Measurements from ENCODE around the gene SPEF2.
"Not testable (repeated sequence)": the region's sequence is repeated elsewhere in the genome, so short reads cannot be mapped to it uniquely, and the experiment has no call there.

The SPEF2 gene

DNA sequence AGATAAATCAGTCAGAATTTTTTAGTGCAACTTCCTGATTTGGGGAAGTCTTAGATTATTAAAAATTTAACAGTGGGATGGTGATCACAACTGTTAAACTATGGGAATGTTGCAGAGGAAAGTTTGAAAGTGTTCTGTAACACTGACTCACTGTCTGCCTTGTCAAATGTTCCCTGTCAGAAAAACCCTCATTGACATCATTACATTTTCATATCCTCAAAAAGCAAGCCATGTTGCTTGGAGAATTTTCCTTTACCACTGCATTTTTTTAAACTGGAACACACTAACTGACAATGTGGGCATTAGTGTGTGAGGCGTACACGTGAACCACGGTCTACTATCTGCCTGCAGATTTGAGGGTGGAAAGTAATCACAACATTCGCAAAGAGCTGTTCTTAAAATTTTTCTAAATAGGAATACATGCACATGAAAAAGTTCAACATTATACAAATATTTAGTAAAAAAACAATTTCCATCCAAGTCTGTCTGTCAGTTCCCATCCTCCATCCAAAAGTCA is 210.5 kb downstream of the SPEF2 start:
- DNase-seq: no peak

DNA sequence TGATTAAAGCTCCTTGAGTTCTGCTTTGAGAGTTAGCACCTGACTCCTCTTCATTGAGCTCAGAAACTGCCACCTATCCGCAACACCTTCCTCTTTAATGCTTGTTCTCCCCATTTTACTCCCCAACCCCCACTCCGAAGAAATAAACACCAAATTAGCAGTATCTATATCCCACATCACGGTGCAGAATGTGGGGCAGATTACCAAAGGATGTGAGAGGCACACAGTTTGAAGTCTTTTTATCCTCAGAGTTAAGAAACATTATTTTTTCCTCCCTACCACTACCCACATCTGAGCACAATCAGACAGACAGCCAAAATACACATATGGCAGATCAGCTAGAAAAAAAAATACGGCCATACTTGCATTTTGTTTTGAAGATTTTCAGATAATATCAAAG is 212.9 kb downstream of the SPEF2 start:
- no peak for DNase-seq

DNA sequence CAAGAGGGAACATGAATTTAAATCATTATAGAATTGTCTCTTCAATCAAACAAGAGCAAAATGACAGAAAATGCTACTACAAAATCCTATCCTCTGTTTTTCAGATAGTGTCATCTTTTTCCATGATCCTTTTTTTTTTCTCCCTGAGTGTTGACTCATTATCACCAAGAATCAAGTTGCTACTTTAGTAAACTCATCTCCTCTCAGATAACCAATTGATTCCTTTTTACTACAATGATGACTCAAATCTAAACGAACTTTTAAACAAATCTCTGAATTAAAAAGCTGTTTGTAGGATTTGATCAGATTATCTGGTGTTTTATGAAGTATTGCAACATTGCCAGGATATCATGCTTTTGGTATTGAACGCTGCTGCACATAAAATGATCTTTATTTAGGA is 215.1 kb downstream of the SPEF2 start:
- DNase-seq: no peak

DNA sequence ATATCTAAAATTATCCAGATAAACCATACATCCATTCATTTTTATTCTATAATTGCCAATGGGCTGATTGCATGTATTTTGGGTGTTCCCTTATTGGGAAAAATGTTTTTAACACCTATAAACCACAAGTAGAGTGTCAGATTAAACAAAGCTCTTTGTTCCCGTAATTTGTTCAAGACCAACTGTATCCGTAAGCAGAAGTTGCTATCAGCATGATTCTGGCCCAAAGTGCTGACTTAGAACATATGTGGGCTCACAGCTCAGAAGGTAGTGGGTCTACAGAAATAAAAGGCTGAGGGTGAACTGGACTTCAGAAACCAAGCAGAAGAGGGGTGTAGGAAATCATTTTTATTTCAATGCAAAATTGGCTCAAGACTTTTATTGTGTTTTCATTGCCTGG is 215.6 kb downstream of the SPEF2 start:
- DNase-seq: no peak

DNA sequence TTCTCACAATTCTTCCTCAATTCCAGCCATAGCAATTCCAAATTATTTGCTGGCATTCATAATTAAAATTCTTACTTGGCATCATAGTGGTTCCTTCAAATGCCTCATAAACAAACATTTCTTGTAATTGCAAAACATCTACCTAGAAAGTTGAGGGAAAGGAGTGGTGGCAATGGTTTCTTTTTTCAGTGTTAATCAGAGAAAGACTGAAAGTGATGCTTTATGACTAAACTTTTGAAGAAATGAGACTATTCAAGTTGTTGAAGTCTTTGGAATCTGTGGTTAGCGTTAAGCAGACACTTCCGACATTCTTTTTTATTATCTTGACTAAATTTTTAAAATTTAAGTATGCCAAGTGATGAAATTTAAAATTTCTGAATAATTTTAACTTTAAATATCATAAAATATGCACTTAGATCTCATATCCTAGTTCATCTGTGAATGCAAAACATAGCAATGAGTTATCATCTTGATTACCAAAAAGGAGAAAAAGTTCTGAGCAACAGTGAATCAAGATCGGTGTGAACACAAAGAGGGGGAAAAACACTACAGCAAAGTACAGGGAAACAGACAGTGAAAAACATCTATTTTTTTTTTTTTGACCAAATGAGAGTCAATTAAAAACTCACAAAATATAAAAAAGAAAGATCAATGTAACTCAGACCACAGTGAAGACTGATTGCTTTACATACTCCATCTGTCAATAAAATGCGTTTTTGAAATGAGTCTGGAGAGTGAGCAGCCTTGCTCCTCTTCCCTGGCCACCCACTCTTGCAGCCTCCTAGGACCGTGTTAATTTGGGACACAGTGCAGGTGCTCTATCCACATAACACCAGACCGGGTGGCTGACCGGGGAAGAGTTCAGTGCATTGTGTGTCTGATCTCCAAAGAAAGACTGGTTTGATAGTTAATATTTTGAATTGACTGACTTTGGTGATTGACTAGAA is 218.4 kb downstream of the SPEF2 start:
- DNase-seq: no peak

DNA sequence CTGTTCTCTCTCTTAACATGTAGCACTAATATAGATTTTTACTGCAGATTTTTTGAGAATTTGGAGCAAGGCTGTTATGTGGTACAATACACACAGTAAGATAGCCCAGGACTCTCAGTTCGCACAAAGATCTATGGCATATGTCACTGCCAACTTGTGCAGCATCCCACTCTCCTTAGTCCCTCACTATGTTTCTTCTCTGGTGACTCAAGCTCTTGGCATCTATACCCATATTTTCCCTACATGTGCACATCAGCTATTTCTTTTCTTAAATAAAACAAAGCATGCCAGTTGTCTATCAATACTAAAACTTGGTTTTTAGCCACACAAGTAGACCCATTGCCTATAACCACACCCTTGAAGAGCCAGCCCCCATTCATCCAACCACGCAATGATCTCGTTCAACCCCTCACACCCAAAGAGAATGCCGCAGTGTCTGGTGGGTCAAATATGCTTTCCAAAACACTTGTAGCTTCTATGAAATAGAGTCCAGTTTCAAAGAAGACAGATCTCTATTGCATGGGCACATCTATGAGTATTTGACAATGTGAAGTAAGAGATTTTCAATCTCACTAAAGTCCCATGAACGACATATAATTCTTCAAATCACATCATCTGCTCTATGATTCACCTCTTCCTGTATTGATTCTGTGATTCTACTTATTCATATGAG is 220.8 kb downstream of the SPEF2 start:
- no peak for DNase-seq

DNA sequence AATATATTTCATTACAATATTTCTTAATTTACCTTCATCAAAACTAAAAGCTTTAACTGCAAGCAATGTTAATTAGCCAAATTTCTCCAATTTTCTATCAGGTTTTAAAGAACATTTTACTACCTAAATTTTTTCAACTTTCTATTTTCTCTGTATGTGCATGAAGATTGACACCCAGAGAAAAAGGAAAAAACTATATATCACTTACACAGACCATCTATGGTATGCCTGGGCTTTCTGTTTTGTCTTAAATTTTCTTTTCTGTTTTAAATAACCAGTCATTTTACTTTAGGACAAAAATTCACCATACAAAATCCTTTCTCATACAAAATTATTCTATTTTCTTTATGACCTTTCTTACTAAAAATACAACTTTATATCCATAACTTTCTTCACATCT is 225.2 kb downstream of the SPEF2 start:
- no peak for DNase-seq

DNA sequence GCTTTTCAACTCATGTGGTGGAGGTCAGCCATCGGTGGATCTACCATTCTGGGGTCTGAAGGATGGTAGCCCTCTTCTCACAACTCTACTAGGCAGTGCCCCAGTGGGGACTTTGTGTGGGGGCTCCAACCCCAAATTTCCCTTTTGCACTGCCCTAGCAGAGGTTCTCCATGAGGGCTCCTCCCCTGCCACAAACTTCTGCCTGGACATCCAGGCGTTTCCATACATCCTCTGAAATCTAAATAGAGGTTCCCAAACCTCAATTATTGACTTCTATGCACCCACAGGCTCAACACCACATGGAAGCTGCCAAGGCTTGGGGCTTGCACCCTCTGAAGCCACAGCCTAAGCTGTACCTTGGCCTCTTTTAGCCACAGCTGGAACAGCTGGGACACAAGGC is 227.8 kb downstream of the SPEF2 start:
- not testable (repeated sequence) for DNase-seq

GRCh38 chr5:35847491-35847890 is 229.8 kb downstream of the SPEF2 start:
- DNase-seq: no peak

GRCh38 chr5:35847961-35848360 is 230.3 kb downstream of the SPEF2 start:
- no peak for DNase-seq

DNA sequence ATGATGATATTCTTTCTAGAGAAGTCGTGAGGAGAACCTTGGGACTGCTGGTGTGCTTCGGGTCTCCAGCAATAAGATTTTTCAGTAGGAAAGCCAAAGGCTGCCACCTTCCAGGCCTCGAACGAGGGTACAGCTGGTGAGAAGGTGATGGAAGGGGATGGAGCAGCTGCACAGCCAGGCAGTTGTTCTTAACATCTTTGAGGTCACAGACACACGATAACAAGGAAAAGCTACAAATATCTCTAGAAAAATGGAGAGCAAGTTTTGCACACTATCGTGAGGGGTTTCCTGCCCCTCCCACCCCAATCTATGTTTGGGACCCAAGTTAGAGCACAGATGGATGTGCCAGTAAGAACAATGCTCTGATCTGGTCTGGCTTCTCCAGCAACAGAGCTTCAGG is 232.2 kb downstream of the SPEF2 start:
- DNase-seq: no peak

GRCh38 chr5:35850967-35851680 is 233.5 kb downstream of the SPEF2 start:
- DNase-seq: no peak

DNA sequence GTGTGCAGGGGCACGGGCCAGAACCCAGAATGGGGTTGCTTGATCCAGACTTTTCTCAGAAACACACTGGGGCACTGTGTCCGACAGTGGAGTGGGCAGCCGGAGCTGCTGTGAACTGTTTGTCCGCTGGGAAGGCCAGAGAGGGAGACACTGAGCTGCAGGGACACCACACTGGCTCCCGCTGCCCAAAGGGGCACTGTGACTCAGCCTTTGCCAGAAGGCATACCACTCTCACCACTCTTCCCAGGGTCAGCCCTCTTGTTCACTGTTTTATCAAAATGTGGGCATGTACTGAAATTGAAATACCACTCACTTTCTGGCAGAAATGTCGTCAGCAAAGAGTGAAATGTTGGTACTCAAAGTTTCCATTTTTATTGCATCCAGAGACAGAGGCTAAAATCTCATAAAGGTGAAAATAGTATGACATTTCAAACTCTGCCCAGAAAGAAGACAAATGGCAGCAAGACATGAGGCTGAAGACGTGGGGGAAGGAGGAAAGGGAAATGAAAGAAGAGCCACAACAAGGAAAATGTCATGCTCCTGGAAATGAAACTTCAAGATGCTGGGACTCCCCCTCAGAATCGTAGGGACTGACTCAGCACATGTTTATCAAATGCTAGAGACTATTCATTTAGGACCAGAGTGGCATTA is 234.5 kb downstream of the SPEF2 start:
- no peak for DNase-seq

DNA sequence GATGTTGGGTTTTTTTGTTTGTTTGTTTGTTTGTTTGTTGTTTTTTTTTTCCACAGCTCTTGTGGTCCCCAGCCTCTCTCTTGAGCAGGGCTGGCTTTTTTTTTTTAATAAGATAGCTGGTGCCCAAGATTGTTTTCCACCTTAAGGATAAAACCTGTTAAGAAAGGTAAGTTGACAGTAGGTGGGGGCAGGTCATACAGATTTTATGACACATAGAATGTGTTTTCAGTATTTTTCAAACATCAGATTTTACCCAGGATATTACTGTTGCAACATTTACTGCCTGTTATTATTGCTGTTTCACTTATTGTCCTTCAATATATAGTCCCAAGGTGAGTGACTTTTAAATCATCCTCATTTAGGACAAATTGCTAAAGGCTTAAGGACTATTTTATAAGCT is 235.1 kb downstream of the SPEF2 start:
- DNase-seq: no peak

GRCh38 chr5:35853631-35854030 is 236.0 kb downstream of the SPEF2 start:
- DNase-seq: no peak

- DNase-seq: no peak
Measured at GRCh38 chr5:35854248-35854647, 236.6 kb downstream of the SPEF2 start.

DNA sequence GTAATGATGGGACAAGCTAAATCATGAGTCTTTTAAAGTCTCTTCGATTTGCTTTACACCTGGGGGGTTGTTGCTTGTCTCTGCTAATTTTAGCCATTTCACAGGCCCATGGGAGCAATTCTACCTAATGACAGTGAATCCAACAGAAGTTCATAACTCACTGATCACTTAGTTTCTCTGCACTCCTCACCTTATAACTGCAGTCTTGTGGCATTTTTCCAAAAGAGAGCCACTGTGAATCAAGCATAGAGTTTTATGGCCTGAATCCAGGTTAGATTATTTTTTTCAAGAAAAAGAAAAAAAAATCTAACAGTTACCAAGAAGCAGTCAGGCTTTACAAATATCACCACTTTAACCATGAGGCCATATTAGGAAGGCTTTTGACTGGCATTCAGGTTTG is 237.5 kb downstream of the SPEF2 start:
- DNase-seq: no peak

DNA sequence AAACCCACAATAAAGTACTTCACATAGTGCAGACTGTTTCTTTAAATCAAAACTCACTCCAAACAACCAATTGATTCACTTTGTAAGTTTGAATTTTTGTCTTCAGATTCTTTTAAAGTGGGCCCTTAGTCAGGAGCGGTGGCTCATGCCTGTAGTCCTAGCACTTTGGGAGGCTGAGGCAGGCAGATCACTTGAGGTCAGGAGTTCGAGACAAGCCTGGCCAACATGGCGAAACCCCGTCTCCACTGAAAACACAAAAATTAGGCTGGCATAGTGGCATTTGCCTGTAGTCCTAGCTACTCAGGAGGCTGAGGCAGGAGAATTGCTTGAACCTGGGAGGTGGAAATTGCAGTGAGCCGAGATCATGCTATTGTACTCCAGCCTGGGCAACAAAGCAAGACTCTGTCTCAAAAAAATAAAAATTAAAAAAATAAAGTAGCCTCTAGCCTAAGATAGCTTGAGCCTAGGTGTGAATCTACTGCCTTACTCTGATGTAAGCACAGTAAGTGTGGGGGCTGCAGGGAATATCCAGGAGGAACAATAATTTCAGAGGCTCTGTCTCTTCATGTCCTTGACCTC is 238.6 kb downstream of the SPEF2 start:
- DNase-seq: not testable (repeated sequence)

DNA sequence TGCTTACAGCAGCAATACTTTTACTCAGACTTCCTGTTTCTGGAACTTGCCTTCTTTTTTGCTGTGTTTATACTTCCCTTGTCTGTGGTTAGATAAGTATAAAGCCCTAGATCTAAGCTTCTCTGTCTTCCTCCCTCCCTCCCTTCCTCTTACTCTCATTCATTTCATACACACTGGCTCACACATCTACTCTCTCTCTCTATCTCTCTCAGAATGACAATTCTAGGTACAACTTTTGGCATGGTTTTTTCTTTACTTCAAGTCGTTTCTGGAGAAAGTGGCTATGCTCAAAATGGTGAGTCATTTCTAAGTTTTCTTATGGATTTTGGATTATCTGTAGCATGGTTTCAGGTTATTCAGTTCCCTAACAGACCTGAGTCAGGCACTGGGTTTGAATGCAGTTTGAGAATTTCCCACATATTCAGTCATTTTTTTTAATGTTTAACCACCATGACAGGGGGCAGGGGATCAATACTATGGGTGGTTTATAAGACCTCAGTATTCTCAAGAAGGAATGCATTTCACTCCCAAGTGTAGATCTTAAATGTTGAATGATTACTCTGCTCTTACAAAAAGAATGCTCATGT is 239.2 kb downstream of the SPEF2 start, which contains the start of gene IL7R:
IL7R (plus strand) TSS at position 127 of the 587 bp plus-strand sequence; CDS start at position 214, 87 bp downstream.
- no peak for DNase-seq

DNA sequence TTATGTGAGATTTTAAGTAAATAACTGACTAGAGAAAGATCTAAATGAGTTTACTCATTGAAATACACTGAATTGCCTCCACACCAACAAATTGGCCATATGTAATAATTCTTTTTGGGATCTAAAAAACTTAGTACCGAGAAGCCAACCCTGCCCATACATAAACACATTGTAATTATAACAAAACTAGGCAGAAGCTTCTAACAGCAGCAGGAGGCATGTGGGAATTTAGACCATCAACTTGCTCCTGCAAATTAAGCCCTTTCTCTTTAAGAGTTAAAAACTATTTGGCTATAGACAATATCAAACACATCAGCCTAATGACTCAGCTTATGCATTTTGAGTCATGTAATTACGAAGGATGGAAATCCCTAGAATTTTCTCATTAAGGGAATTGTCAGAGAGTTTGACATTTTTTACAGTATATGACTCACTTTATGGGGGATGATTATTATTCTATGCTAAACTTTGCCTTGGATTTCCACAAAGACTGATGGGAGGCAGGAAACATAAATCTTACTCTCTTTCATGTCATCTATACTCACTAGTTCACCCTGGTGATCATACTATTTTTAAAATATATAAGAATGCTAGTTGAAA is 240.0 kb downstream of the SPEF2 start:
- DNase-seq: no peak

DNA sequence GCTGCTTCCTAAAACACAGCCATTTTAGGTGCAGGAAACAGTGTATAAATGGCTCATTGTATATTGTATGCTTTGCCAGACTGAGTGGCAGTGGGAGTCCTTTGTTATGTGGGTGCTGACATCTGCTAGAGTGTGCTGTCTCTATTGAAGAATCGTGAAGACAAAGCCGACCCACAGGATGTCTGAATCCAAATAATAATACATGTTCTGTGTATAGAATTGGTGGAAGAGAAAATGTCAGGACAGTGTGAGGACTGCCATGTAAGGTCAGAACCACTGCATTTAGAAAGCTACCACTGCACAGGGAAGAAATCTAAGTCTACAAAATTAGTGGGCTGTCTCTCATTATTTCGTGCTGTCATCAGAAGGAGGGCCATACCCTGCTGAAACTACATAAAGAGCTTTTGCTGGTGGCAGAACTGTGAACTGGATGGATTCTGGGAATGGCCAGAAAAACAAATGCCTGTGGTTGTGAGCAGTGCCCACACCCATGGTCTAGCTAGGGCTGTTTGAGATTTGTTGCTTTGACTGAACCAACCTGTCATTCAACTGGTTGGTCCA is 241.5 kb downstream of the SPEF2 start:
- DNase-seq: no peak
